ENCODE results near the gene GRID1.

DNA sequence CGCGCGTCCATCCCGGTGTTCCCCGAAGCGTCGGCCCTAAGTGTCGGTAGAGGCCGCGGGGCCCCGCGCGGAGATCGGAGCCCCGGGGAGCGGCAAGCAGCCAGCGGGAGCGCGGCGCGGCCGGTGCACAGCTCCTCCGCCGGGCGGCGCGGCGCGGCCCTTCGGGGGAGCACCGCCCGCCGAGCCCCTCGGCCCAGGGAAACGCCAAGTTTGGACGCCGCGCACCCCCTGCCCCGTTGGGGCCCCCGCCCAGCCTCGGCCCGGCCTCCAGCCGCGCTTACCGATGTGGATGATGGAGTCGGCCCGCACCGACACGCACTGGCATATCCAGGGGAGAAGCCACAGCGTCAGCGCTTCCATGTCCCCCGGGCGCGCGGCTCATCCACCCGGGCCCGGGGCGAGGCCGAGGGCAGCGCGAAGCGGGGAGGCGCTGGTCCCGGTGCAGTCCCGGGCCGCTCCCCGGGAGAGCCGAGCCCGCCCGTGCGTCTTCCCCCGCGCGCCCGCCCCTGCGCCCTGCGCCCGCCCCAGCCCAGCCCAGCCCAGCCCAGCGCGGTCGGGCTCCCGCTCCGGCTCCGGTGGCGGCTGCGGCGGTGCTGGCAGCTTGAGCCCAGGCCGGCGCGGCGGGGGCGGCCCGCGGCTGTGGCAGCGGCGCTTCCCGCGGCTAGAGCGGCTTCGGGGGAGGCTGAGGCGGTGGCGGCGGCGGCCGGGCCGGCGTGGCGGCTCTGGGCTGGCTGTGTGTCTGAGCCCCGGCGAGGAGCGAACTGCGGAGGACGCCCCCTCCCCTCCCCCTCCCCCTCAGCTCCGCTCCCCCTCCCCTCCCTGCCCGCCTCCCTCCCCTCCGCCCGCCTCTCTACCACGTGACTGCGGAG lies at the start of gene GRID1:
- TF ChIP-seq TBL1XR1 (IDR thresholded peaks at IDR 0.05; ENCODE audit: low read length in 2 of 2) (no peak), PHF8 (IDR thresholded peaks at IDR 0.05; ENCODE audit: borderline replicate concordance, low read length) (no peak), KDM5B (IDR thresholded peaks at IDR 0.05; ENCODE audit: insufficient replicate concordance, low read depth, low read length) (no peak), EZH2 (IDR thresholded peaks at IDR 0.05; ENCODE audit: borderline replicate concordance, low read depth, low read length) (no peak), CHD2 (IDR thresholded peaks at IDR 0.05; ENCODE audit: low read depth, low read length) (no peak), HSF4 (CRISPR knock-in tag; IDR thresholded peaks at IDR 0.05; ENCODE audit: borderline replicate concordance) (no peak), NRF1 (conservative IDR thresholded peaks at IDR 0.05 in 1 of 2, IDR thresholded peaks at IDR 0.05 in 1 of 2) (no peak), RFX5 (IDR thresholded peaks at IDR 0.05; ENCODE audit: low read depth, low read length) (no peak), HDAC8 (tag; IDR thresholded peaks at IDR 0.05) (no peak)
- TF ChIP-seq, protein P1, sequence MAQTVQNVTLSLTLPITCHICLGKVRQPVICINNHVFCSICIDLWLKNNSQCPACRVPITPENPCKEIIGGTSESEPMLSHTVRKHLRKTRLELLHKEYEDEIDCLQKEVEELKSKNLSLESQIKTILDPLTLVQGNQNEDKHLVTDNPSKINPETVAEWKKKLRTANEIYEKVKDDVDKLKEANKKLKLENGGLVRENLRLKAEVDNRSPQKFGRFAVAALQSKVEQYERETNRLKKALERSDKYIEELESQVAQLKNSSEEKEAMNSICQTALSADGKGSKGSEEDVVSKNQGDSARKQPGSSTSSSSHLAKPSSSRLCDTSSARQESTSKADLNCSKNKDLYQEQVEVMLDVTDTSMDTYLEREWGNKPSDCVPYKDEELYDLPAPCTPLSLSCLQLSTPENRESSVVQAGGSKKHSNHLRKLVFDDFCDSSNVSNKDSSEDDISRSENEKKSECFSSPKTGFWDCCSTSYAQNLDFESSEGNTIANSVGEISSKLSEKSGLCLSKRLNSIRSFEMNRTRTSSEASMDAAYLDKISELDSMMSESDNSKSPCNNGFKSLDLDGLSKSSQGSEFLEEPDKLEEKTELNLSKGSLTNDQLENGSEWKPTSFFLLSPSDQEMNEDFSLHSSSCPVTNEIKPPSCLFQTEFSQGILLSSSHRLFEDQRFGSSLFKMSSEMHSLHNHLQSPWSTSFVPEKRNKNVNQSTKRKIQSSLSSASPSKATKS (CRISPR knock-in tag; IDR thresholded peaks at IDR 0.05) = no peak
- TF ChIP-seq, protein P2, sequence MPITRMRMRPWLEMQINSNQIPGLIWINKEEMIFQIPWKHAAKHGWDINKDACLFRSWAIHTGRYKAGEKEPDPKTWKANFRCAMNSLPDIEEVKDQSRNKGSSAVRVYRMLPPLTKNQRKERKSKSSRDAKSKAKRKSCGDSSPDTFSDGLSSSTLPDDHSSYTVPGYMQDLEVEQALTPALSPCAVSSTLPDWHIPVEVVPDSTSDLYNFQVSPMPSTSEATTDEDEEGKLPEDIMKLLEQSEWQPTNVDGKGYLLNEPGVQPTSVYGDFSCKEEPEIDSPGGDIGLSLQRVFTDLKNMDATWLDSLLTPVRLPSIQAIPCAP (CRISPR knock-in tag; IDR thresholded peaks at IDR 0.05; ENCODE audit: borderline replicate concordance) = no peak
- TF ChIP-seq, protein P3, sequence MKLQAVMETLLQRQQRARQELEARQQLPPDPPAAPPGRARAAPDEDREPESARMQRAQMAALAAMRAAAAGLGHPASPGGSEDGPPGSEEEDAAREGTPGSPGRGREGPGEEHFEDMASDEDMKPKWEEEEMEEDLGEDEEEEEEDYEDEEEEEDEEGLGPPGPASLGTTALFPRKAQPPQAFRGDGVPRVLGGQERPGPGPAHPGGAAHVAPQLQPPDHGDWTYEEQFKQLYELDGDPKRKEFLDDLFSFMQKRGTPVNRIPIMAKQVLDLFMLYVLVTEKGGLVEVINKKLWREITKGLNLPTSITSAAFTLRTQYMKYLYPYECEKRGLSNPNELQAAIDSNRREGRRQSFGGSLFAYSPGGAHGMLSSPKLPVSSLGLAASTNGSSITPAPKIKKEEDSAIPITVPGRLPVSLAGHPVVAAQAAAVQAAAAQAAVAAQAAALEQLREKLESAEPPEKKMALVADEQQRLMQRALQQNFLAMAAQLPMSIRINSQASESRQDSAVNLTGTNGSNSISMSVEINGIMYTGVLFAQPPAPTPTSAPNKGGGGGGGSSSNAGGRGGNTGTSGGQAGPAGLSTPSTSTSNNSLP (IDR thresholded peaks at IDR 0.05; ENCODE audit: borderline replicate concordance, low read depth, low read length) = no peak
- TF ChIP-seq, protein P4, sequence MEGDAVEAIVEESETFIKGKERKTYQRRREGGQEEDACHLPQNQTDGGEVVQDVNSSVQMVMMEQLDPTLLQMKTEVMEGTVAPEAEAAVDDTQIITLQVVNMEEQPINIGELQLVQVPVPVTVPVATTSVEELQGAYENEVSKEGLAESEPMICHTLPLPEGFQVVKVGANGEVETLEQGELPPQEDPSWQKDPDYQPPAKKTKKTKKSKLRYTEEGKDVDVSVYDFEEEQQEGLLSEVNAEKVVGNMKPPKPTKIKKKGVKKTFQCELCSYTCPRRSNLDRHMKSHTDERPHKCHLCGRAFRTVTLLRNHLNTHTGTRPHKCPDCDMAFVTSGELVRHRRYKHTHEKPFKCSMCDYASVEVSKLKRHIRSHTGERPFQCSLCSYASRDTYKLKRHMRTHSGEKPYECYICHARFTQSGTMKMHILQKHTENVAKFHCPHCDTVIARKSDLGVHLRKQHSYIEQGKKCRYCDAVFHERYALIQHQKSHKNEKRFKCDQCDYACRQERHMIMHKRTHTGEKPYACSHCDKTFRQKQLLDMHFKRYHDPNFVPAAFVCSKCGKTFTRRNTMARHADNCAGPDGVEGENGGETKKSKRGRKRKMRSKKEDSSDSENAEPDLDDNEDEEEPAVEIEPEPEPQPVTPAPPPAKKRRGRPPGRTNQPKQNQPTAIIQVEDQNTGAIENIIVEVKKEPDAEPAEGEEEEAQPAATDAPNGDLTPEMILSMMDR (IDR thresholded peaks at IDR 0.05 in 2 of 3, conservative IDR thresholded peaks at IDR 0.05 in 1 of 3; ENCODE audit: insufficient read depth in 2 of 3, low read depth in 1 of 3, low read length in 3 of 3) = no peak
- TF ChIP-seq, protein P5, sequence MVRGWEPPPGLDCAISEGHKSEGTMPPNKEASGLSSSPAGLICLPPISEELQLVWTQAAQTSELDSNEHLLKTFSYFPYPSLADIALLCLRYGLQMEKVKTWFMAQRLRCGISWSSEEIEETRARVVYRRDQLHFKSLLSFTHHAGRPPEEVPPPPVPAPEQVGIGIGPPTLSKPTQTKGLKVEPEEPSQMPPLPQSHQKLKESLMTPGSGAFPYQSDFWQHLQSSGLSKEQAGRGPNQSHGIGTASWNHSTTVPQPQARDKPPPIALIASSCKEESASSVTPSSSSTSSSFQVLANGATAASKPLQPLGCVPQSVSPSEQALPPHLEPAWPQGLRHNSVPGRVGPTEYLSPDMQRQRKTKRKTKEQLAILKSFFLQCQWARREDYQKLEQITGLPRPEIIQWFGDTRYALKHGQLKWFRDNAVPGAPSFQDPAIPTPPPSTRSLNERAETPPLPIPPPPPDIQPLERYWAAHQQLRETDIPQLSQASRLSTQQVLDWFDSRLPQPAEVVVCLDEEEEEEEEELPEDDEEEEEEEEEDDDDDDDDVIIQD (CRISPR knock-in tag; IDR thresholded peaks at IDR 0.05) = no peak
